ENCODE data around the gene LPO.

DNA sequence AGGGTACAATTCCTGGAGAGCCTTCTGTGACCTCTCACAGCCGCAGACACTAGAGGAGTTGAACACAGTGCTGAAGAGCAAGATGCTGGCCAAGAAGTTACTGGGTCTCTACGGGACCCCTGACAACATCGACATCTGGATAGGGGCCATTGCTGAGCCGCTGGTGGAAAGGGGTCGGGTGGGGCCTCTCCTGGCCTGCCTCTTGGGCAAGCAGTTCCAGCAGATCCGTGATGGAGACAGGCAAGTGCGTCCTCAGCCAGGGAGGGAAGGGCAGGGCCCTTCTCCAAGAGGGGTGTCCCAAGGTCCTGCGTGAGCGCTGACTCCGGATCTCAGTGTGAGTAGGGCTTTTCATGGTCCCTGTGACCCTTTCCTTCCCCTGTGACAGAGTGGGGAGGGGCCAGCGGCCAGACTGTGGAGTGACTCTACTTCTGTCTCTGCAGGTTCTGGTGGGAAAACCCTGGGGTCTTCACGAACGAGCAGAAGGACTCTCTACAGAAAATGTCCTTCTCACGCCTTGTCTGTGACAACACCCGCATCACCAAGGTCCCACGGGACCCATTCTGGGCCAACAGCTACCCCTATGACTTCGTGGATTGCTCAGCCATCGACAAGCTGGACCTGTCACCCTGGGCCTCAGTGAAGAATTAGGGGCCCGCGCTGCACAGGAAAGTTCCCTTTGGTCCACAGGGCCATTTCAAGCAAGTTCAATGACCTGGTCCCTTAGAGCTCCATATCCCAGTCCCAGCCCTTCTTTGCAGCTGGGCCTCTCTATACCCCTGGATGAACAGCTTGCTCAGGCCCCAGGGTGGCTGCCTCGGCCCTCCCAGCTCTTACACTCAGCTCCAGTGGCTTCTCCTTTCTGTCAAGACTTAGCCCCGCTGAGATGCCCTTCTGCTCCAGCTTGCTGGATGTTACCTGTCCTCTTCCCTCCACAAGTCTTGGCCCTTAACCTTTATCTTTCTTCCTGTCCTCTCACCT is 29.3 kb downstream of the LPO start:
- no peak for TF ChIP-seq EP300 (IDR thresholded peaks at IDR 0.05)
- TF ChIP-seq POLR2A (IDR thresholded peaks at IDR 0.05), result no peak
